Measurements from ENCODE around the gene MAFB.

The MAFB gene

DNA sequence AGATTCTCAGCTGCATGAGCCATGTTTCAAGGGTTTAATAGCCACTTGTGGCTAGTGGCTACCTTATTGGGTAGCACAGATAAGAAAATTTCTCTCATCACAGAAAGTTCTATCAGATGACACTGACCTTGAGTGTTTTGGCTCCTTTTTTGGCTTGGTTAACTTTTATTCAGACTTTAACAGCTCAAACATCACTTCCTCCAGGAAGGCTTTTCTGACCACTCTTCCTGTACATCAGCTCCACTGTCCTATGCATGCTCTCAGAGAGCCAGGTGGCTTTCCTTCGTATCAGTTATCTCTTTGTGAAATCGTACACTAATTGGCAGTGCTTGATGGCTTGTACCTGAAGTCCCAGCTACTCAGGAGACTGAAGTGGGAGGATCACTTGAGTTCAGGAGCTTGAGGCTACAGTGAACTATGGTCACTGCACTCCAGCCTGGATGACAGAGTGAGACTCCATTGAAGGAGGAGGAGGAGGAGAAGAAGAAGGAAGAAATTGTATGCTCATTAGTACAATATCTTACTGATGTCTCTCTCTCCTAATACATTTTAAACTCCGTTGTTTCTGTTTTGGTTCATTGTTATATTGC lies 10.7 kb downstream of the MAFB start:
- H3K4me1 ChIP-seq (ENCODE audit: control insufficient read depth, low read depth, low read length) = peaks cover 4% of the 10 kb centered on the region
- no peaks in the 10 kb centered on the region for H3K36me3 ChIP-seq (ENCODE audit: control insufficient read depth, low read depth, low read length)
- H3K4me3 ChIP-seq (ENCODE audit: low read length) = no peak overlapping the region
- no peak overlapping the region for H3K27ac ChIP-seq (ENCODE audit: low read length)
- H3K9me3 ChIP-seq (ENCODE audit: control insufficient read depth, low read depth, low read length) = no peaks in the 10 kb centered on the region
- H3K9ac ChIP-seq (ENCODE audit: low read length) = no peak overlapping the region
- H3K27me3 ChIP-seq (ENCODE audit: control insufficient read depth, insufficient read depth, low read length) = peaks cover 59% of the 10 kb centered on the region

DNA sequence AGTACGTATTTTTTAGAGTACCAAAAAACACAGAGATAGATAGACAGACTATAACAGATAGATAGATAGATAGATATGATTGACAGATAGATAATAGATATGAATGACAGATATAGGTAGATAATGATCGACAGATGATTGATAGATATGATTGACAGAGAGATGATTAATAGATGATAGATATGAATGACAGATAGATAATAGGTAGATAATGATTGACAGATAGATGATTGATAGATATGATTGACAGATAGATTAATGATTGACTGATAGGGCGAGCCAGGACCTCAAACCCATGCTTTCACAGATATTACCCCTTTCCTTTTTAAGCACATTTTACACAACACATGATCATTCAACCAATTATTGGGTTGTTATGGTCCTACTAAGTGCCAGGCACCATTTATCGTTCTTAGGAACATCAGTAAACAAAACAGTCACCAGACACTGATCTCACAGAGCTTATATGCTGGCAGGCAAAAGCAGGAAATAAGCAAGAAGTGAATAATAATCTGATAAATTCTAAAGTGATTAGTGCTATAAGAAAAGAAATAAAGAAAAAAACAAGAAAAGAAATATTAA lies 11.6 kb downstream of the MAFB start:
- H3K4me3 ChIP-seq (ENCODE audit: low read length) = no peak overlapping the region
- H3K27me3 ChIP-seq (ENCODE audit: control insufficient read depth, insufficient read depth, low read length) = peaks cover 49% of the 10 kb centered on the region
- H3K4me1 ChIP-seq (ENCODE audit: control insufficient read depth, low read depth, low read length) = peaks cover 4% of the 10 kb centered on the region
- H3K27ac ChIP-seq (ENCODE audit: low read length) = no peak overlapping the region
- no peaks in the 10 kb centered on the region for H3K9me3 ChIP-seq (ENCODE audit: control insufficient read depth, low read depth, low read length)
- no peak overlapping the region for H3K9ac ChIP-seq (ENCODE audit: low read length)
- no peaks in the 10 kb centered on the region for H3K36me3 ChIP-seq (ENCODE audit: control insufficient read depth, low read depth, low read length)

DNA sequence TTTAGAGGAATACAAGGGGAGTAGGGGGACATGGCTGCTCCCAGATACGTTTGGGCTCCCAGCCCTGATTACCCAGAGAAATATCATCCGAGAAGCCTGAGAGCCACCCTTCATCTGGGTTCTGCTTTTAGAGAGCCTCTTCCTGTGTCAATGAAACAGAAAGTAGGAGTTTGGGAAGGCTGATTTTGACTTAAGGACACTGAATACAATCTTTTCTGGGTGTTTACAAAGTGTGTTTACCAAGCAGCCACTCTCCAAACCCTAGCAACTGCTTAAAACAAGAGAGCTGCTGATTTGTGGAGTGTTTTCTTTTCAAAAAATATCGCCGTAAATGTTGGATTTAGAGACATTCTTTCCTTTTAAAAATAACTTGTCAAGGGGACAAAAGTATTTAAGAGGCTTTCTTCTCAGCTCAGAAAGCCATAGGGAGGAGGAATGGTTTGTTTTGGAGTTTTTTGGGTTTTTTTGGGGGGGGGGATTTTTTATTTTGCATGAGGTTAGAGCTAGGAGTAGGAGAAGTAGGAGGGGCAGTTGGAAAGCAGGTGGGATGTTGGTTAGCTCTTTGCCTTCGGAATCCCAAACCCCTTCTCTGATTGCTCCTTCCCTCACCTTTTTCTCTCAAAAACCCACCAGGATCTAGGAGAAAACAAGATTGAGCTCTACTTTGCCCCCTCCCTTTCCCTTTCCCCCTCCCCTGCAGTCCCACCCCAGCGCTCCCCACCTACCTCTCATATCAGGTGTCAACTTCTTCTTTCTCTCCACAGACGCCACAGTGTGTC lies 12.4 kb downstream of the MAFB start:
- peaks cover 4% of the 10 kb centered on the region for H3K4me1 ChIP-seq (ENCODE audit: control insufficient read depth, low read depth, low read length)
- no peak overlapping the region for H3K4me3 ChIP-seq (ENCODE audit: low read length)
- no peak overlapping the region for H3K27ac ChIP-seq (ENCODE audit: low read length)
- H3K9ac ChIP-seq (ENCODE audit: low read length) = no peak overlapping the region
- peaks cover 42% of the 10 kb centered on the region for H3K27me3 ChIP-seq (ENCODE audit: control insufficient read depth, insufficient read depth, low read length)
- H3K36me3 ChIP-seq (ENCODE audit: control insufficient read depth, low read depth, low read length) = no peaks in the 10 kb centered on the region
- no peaks in the 10 kb centered on the region for H3K9me3 ChIP-seq (ENCODE audit: control insufficient read depth, low read depth, low read length)

DNA sequence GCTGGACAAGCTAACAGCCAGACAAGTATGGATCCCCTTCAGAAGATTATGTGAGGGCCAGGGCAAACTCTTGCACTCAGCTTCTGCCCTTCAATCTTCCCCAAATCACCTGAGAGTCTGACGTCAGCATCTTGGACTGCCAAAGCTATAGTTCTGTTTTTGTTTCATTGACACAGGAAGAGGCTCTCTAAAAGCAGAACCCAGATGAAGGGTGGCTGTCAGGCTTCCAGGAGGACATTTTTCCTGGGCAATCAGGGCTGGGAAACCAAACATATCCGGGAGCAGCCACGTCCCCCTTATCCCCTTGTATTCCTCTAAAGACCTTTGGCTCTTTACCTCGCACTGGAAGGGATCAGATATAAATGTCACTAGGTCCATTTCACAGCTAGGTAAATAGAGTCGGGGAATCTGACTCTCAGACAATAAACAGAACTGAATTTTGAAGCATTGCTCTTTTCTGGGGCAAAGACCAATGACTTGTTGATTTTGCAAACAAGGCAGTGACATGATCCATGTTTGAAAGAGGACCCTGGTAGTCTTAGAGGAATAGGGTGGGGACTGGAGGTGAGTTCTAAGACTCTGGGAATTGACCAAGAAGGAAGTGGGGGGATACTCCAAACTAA lies 13.3 kb downstream of the MAFB start:
- peaks cover 4% of the 10 kb centered on the region for H3K4me1 ChIP-seq (ENCODE audit: control insufficient read depth, low read depth, low read length)
- H3K9ac ChIP-seq (ENCODE audit: low read length) = no peak overlapping the region
- H3K4me3 ChIP-seq (ENCODE audit: low read length) = no peak overlapping the region
- H3K9me3 ChIP-seq (ENCODE audit: control insufficient read depth, low read depth, low read length) = no peaks in the 10 kb centered on the region
- no peaks in the 10 kb centered on the region for H3K36me3 ChIP-seq (ENCODE audit: control insufficient read depth, low read depth, low read length)
- peaks cover 32% of the 10 kb centered on the region for H3K27me3 ChIP-seq (ENCODE audit: control insufficient read depth, insufficient read depth, low read length)
- no peak overlapping the region for H3K27ac ChIP-seq (ENCODE audit: low read length)

DNA sequence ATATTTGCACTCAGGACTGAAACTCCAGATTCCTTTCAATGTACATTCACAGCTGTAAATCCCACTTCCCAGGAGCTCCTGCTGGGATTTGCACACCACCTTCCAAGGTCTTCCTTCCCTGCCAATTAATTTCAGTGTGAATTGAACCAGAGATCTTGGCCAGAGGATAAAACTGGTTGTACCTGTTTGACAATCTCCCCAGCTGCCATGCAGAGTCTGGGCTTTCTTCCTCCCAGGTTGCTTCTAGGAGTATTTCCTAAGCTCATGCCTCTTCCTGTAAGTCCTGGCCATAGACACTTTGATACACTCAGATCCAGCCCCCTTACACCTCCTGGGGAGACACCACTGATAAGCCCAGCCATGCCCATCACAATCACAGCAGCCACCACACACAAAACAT lies 15.6 kb downstream of the MAFB start:
- Histone ChIP-seq H3K4me3 (ENCODE audit: low read length) (no peak overlapping the region), H3K27ac (ENCODE audit: low read length) (no peak overlapping the region), H3K9me3 (ENCODE audit: control insufficient read depth, low read depth, low read length) (no peaks in the 10 kb centered on the region), H3K27me3 (ENCODE audit: control insufficient read depth, insufficient read depth, low read length) (peaks cover 15% of the 10 kb centered on the region), H3K4me1 (ENCODE audit: control insufficient read depth, low read depth, low read length) (peaks cover 4% of the 10 kb centered on the region), H3K36me3 (ENCODE audit: control insufficient read depth, low read depth, low read length) (no peaks in the 10 kb centered on the region), H3K9ac (ENCODE audit: low read length) (no peak overlapping the region)

DNA sequence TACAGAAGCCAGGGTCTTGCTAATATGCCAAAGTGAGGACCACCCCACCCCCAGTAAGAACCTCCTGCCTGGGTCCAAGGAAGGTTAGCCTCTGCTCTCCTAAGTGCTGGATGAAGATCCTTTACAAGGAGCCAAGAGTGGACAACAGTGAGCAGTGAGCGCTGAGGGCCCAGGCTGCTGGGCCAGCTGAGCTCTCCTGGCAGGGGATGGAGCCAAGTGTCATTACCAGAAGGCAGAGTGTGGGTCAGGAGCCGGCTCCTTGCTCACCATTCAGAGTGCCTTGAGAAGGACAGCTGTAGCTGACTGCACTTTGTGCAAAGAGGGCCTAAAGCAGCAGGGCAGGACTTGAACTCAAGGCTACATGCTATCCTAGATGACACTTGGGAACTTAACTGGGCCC lies 16.9 kb downstream of the MAFB start:
- Histone ChIP-seq H3K27ac (ENCODE audit: low read length) (no peak overlapping the region), H3K36me3 (ENCODE audit: control insufficient read depth, low read depth, low read length) (no peaks in the 10 kb centered on the region)

DNA sequence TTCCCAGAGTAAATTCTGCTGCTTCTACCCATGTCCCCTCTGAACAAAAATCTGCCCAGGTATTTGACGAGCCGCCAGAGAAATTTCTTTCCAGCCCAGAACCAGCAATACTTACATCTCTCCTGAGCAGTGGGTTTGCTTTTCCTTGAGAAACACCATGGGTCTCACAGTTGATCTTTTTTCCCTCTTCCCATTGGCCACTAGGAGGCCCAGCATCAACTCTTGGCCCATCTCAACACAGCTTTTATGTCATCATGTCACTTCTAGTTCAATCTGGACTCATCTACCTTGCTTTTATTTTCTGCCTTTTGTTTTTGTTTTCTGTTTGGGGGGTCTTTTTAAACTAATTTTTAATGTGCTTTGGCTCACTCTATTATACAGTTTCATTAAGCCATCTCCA lies 18.8 kb downstream of the MAFB start:
- peaks cover 4% of the 10 kb centered on the region for H3K4me1 ChIP-seq (ENCODE audit: control insufficient read depth, low read depth, low read length)
- H3K36me3 ChIP-seq (ENCODE audit: control insufficient read depth, low read depth, low read length) = no peaks in the 10 kb centered on the region
- no peak overlapping the region for H3K9ac ChIP-seq (ENCODE audit: low read length)
- no peak overlapping the region for H3K4me3 ChIP-seq (ENCODE audit: low read length)
- H3K27me3 ChIP-seq (ENCODE audit: control insufficient read depth, insufficient read depth, low read length) = no peaks in the 10 kb centered on the region
- no peak overlapping the region for H3K27ac ChIP-seq (ENCODE audit: low read length)
- H3K9me3 ChIP-seq (ENCODE audit: control insufficient read depth, low read depth, low read length) = no peaks in the 10 kb centered on the region

More for the DNA sequence above, 16.9 kb downstream of the MAFB start:
- Histone ChIP-seq H3K4me3 (ENCODE audit: low read length) (no peak overlapping the region), H3K27me3 (ENCODE audit: control insufficient read depth, insufficient read depth, low read length) (peaks cover 6% of the 10 kb centered on the region), H3K9me3 (ENCODE audit: control insufficient read depth, low read depth, low read length) (no peaks in the 10 kb centered on the region), H3K9ac (ENCODE audit: low read length) (no peak overlapping the region), H3K4me1 (ENCODE audit: control insufficient read depth, low read depth, low read length) (peaks cover 4% of the 10 kb centered on the region)

DNA sequence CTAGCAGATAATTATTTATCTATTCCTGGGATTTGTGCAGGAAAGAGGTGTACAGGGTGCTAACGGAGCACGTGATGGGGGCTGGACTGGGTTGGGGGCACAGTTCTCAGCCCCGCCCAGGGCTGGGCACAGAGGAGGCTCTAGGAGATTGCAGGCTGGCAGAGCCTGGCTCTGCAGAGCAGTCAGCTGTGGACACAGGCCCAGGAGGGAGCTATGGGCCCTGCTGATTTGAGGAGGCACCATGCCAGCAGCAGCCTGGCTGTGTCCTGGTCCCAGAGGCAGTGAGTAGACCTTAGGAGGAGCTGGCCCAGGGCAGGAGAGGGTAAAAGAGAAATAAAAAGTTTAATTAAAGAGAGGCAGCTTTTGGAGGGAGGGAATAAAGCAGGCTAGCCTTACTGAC lies 19.3 kb downstream of the MAFB start:
- Histone ChIP-seq H3K4me3 (ENCODE audit: low read length) (no peak overlapping the region), H3K27me3 (ENCODE audit: control insufficient read depth, insufficient read depth, low read length) (no peaks in the 10 kb centered on the region), H3K36me3 (ENCODE audit: control insufficient read depth, low read depth, low read length) (no peaks in the 10 kb centered on the region), H3K4me1 (ENCODE audit: control insufficient read depth, low read depth, low read length) (peaks cover 4% of the 10 kb centered on the region), H3K9me3 (ENCODE audit: control insufficient read depth, low read depth, low read length) (no peaks in the 10 kb centered on the region), H3K27ac (ENCODE audit: low read length) (no peak overlapping the region), H3K9ac (ENCODE audit: low read length) (no peak overlapping the region)

DNA sequence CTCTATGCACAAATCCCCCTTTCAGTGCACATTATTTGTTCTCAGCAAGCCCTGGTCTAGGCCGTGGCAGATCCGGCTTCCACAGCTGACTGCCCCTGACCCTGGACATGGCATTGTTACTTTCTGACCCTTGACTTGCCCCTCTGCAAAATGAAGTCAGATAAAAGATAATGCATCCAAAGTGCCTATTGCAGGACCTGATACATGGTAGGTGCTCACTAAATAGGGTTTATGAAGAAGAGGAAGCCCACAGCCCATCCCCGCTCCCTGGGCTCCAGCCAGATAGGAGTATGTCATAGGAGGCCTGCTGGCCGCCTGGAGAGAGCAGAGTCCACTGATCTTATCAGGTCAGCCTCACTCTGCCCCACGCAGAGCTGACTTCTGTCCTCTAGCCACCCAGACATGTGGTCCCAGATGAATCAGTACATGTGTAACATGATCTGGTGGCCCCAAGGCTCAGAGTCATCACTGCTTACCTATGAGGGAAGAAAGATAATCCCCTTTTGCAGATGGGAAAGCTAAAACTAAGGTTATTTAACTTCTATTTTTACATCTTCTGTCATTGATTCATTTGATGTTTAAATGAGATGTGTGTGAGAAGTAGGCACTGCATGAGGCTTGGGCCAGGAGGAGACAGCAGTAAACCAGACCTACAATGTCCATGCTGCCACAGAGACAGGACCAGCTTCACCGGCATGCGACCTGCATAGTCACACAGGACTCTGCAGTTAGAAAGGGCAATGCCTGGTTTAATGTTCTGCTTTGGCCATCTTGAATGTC lies 20.4 kb downstream of the MAFB start:
- no peak overlapping the region for H3K9ac ChIP-seq (ENCODE audit: low read length)
- no peaks in the 10 kb centered on the region for H3K27me3 ChIP-seq (ENCODE audit: control insufficient read depth, insufficient read depth, low read length)
- peaks cover 1% of the 10 kb centered on the region for H3K4me1 ChIP-seq (ENCODE audit: control insufficient read depth, low read depth, low read length)
- H3K9me3 ChIP-seq (ENCODE audit: control insufficient read depth, low read depth, low read length) = no peaks in the 10 kb centered on the region
- H3K4me3 ChIP-seq (ENCODE audit: low read length) = no peak overlapping the region
- H3K36me3 ChIP-seq (ENCODE audit: control insufficient read depth, low read depth, low read length) = no peaks in the 10 kb centered on the region
- no peak overlapping the region for H3K27ac ChIP-seq (ENCODE audit: low read length)

DNA sequence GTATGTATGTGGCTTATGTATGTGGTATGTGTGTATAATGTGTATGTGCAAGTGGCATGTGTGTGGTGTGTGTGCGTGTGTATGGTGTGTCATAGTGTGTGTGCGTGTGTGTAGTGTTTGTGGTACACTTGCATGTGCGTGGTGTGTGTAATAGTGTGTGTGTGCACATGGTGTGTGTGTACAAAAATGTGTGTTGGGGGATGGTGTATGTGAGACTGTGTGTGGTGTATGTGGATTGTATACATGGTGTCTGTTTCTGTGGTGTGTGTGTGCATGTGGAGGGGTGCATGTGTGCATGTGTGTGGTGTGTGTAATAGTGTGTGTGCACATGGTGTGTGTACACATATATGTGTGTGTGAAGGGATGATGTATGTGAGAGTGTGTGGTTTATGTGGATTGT lies 21.5 kb downstream of the MAFB start:
- Histone ChIP-seq H3K27me3 (ENCODE audit: control insufficient read depth, insufficient read depth, low read length) (no peaks in the 10 kb centered on the region), H3K36me3 (ENCODE audit: control insufficient read depth, low read depth, low read length) (no peaks in the 10 kb centered on the region), H3K4me3 (ENCODE audit: low read length) (no peak overlapping the region), H3K9ac (ENCODE audit: low read length) (no peak overlapping the region), H3K4me1 (ENCODE audit: control insufficient read depth, low read depth, low read length) (no peaks in the 10 kb centered on the region), H3K27ac (ENCODE audit: low read length) (no peak overlapping the region), H3K9me3 (ENCODE audit: control insufficient read depth, low read depth, low read length) (no peaks in the 10 kb centered on the region)

DNA sequence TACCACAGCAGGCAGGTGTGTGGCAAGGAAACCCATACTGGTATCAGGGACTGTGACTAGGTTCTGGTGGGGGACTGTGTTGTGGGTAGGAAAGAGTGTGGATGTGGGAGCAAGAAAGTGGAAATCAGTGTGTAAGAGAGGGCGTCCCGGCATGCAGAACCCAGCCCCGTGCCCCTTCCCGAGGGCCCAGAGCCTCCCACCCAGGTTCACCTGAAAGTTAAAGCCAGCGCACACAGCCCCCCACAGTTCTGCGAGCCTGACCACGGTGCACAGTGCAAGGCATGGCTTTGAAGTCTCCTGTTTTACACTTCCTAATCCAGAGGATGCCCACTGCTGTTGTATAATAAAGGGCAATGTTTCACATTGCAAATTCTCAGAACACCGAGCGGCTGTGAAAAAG lies 22.7 kb downstream of the MAFB start:
- no peaks in the 10 kb centered on the region for H3K27me3 ChIP-seq (ENCODE audit: control insufficient read depth, insufficient read depth, low read length)
- no peak overlapping the region for H3K4me3 ChIP-seq (ENCODE audit: low read length)
- no peak overlapping the region for H3K9ac ChIP-seq (ENCODE audit: low read length)
- H3K36me3 ChIP-seq (ENCODE audit: control insufficient read depth, low read depth, low read length) = no peaks in the 10 kb centered on the region
- H3K4me1 ChIP-seq (ENCODE audit: control insufficient read depth, low read depth, low read length) = no peaks in the 10 kb centered on the region
- no peaks in the 10 kb centered on the region for H3K9me3 ChIP-seq (ENCODE audit: control insufficient read depth, low read depth, low read length)
- no peak overlapping the region for H3K27ac ChIP-seq (ENCODE audit: low read length)

All from iPS-18a (cell line).